ENCODE results near the gene SLC33A1. TPM values are rescaled to one million over a fixed set of nuclear protein-coding genes. Genes with fewer than 3 reads are reported as not detected.
"Not testable (repeated sequence)": the region's sequence is repeated elsewhere in the genome, so short reads cannot be mapped to it uniquely, and the experiment has no call there.

Gene SLC33A1
- total RNA-seq, 1 donor from 2014 or later: 19.7 TPM

DNA sequence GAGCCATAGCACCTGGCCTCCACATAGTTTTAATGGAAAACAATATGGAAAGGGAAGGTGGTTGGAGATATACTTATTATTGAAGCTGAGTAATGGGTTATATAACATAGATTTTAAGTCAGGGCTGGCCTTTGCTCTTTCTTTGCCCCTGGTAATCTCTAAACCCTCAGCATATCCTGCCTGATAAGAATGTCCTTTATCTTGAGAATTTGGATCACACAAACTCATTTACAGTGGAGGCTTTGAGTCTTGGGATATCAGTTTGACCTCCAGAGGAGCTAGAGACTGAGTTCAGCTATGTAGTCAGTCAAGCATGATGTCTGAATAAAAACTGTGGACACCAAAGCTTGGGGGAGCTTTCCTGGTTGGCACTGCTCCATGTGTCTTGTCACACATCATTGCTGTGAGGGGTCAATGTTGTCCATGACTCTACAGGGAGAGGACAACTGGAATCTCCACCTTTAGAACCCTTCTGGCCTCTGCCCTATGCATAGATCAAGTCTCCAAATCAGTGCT lies 39.1 kb downstream of the SLC33A1 start:
- TF ChIP-seq, protein P1, sequence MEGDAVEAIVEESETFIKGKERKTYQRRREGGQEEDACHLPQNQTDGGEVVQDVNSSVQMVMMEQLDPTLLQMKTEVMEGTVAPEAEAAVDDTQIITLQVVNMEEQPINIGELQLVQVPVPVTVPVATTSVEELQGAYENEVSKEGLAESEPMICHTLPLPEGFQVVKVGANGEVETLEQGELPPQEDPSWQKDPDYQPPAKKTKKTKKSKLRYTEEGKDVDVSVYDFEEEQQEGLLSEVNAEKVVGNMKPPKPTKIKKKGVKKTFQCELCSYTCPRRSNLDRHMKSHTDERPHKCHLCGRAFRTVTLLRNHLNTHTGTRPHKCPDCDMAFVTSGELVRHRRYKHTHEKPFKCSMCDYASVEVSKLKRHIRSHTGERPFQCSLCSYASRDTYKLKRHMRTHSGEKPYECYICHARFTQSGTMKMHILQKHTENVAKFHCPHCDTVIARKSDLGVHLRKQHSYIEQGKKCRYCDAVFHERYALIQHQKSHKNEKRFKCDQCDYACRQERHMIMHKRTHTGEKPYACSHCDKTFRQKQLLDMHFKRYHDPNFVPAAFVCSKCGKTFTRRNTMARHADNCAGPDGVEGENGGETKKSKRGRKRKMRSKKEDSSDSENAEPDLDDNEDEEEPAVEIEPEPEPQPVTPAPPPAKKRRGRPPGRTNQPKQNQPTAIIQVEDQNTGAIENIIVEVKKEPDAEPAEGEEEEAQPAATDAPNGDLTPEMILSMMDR (IDR thresholded peaks at IDR 0.05; ENCODE audit: partially characterized antibody, unreplicated experiment): no peak
- Mint-ChIP-seq H3K27me3 (ENCODE audit: unreplicated experiment) (no peaks in the 10 kb centered on the region), H3K4me1 (ENCODE audit: low read depth, unreplicated experiment) (no peaks in the 10 kb centered on the region), H3K4me3 (ENCODE audit: unreplicated experiment) (no peak overlapping the region), H3K36me3 (ENCODE audit: unreplicated experiment) (no peaks in the 10 kb centered on the region), H3K27ac (ENCODE audit: unreplicated experiment) (no peak overlapping the region), H3K9me3 (ENCODE audit: unreplicated experiment) (peaks cover 2% of the 10 kb centered on the region)
- no peak for DNase-seq

DNA sequence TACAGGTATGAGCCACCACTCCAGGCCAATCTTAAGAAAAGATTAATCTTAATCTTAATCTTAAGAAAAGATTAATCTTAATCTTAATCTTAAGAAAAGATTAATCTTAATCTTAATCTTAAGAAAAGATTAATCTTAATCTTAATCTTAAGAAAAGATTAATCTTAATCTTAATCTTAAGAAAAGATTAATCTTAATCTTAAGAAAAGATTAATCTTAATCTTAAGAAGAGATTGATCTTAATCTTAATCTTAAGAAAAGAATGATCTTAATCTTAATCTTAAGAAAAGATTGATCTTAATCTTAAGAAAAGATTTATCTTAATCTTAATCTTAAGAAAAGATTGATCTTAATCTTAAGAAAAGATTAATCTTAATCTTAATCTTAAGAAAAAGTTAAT lies 41.0 kb downstream of the SLC33A1 start:
- H3K27ac Mint-ChIP-seq (ENCODE audit: unreplicated experiment); H3K27me3 Mint-ChIP-seq (ENCODE audit: unreplicated experiment); DNase-seq; H3K4me1 Mint-ChIP-seq (ENCODE audit: low read depth, unreplicated experiment); H3K36me3 Mint-ChIP-seq (ENCODE audit: unreplicated experiment); H3K9me3 Mint-ChIP-seq (ENCODE audit: unreplicated experiment); H3K4me3 Mint-ChIP-seq (ENCODE audit: unreplicated experiment): not testable (repeated sequence)

DNA sequence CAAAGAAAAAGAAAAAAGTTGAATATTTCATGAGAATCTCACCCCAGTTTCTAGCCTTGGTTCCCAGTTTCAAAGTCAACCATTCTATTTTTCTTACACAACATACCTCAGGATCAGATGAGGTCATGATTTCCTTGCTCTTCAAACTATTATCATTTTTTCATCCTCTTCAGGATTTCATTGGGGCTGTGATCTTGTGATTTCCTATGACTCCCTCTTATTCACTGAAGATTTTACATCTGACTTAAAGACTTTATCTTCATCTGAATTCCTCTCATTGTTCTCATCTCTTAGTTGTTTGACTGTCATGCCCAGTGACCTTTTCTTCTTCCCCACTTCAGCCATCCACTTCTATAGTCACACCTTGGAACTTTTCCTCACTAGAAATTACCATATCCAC lies 45.0 kb downstream of the SLC33A1 start:
- H3K27ac Mint-ChIP-seq (ENCODE audit: unreplicated experiment): no peak overlapping the region
- TF ChIP-seq, protein P1 (IDR thresholded peaks at IDR 0.05; ENCODE audit: partially characterized antibody, unreplicated experiment): no peak
- no peaks in the 10 kb centered on the region for H3K4me1 Mint-ChIP-seq (ENCODE audit: low read depth, unreplicated experiment)
- peaks cover 3% of the 10 kb centered on the region for H3K27me3 Mint-ChIP-seq (ENCODE audit: unreplicated experiment)
- DNase-seq: no peak
- H3K4me3 Mint-ChIP-seq (ENCODE audit: unreplicated experiment): no peak overlapping the region
- H3K36me3 Mint-ChIP-seq (ENCODE audit: unreplicated experiment): no peaks in the 10 kb centered on the region
- H3K9me3 Mint-ChIP-seq (ENCODE audit: unreplicated experiment): peaks cover 5% of the 10 kb centered on the region

DNA sequence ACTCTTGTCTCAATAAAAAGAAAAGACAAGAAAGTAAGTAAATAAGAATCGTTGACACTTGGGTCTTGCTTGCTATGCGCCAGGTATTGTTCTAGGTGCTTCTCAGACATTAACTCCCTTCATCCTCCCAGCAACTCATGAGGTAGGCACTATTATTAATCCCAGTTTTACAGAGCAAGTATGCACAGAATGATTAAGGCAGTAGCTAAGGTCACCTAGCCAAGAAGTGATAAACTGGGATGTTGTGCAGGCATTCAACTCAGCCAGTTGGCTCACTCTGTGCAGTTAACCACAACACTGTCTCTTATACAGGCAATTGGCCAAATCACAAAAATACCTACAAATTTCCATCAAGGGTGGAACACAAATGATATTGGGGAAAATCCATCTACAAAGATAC lies 46.4 kb downstream of the SLC33A1 start:
- TF ChIP-seq, protein P1 (IDR thresholded peaks at IDR 0.05; ENCODE audit: partially characterized antibody, unreplicated experiment): no peak
- Mint-ChIP-seq H3K27ac (ENCODE audit: unreplicated experiment) (no peak overlapping the region), H3K9me3 (ENCODE audit: unreplicated experiment) (peaks cover 5% of the 10 kb centered on the region), H3K4me1 (ENCODE audit: low read depth, unreplicated experiment) (no peaks in the 10 kb centered on the region), H3K4me3 (ENCODE audit: unreplicated experiment) (no peak overlapping the region), H3K27me3 (ENCODE audit: unreplicated experiment) (peaks cover 3% of the 10 kb centered on the region), H3K36me3 (ENCODE audit: unreplicated experiment) (no peaks in the 10 kb centered on the region)
- no peak for DNase-seq

DNA sequence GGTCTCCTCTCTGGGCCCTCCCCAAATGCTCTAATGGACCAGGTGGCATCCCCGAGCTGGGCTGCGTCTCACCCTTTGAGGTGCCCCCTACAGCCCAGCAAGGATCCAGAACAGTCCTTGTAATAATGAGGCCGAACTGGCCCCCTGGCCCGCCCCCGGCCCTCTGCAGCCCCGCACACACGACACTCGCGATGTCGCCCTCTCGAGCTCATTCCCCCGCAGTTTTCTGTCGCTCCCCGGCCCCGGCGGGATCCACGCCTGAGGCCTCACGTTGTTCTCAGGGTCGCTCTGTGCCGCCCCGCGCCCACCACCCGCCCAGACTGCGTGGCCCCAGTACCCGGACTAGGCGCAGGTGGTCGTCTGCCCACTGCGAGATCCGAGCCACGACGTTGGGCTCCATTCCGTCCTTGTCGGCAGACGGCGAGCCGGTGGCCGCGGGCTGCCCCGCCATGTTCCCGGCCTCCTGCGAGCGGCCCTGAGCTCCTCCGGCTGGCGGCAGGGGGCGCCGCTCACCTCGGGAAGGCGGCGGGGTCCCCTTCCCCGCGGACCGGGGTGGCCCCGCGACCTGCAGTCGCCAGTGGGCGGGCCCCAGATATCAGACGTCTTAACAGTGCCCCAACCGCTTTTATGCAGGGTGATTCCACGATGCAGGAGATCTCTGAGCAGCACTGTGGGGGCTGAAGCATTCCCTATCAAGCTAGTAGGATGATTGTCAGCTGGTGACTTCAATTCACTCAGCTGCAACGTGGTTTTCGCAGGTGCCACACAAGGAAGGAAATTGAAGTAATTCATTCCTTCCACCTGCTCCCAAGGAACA lies 48.2 kb downstream of the SLC33A1 start, which contains the start of gene C3orf33:
Gene C3orf33 (minus strand): TSS at position 477 of the 817 bp plus-strand sequence. CDS start 26 bp downstream, at position 451.
- peak within 1 kb of the TSS; percentile 87 for H3K4me3 Mint-ChIP-seq (ENCODE audit: unreplicated experiment)
- TF ChIP-seq, protein P1 (IDR thresholded peaks at IDR 0.05; ENCODE audit: partially characterized antibody, unreplicated experiment): peak; percentile 87

More for the DNA sequence above, 48.2 kb downstream of the SLC33A1 start, which contains the start of gene C3orf33:
- H3K9me3 Mint-ChIP-seq (ENCODE audit: unreplicated experiment): peaks cover 5% of the 10 kb centered on the region
- no peaks in the 10 kb centered on the region for H3K4me1 Mint-ChIP-seq (ENCODE audit: low read depth, unreplicated experiment)
- H3K27me3 Mint-ChIP-seq (ENCODE audit: unreplicated experiment): peaks cover 3% of the 10 kb centered on the region
- peak; percentile 83 for DNase-seq
- no peaks in the 10 kb centered on the region for H3K36me3 Mint-ChIP-seq (ENCODE audit: unreplicated experiment)
- peak within 1 kb of the TSS; percentile 46 for H3K27ac Mint-ChIP-seq (ENCODE audit: unreplicated experiment)
